Urinary bladder (tissue), 4 donors: ENCODE measurements around the gene MAEA. TPM values are rescaled to one million over a fixed set of nuclear protein-coding genes. Genes with fewer than 3 reads are reported as not detected.
"Not testable (repeated sequence)": the region's sequence is repeated elsewhere in the genome, so short reads cannot be mapped to it uniquely, and the experiment has no call there.

Experiments used
- DNase-seq: peaks from one replicate; pipeline ENCODE4 v3.0.0-alpha.2; 2015; ENCODE audit errors: extremely low spot score
- H3K27ac ChIP-seq: one replicate; pipeline ENCODE4 v1.5.1; 2013; ENCODE audit warnings: low read depth, mild to moderate bottlenecking, moderate library complexity
- H3K36me3 ChIP-seq: one replicate; pipeline ENCODE4 v1.6.1; 2013; ENCODE audit warnings: mild to moderate bottlenecking, moderate library complexity; ENCODE audit not compliant: insufficient read depth
- H3K4me1 ChIP-seq: one replicate; pipeline ENCODE4 v1.6.1; 2013; ENCODE audit warnings: mild to moderate bottlenecking, moderate library complexity; ENCODE audit not compliant: insufficient read depth
- H3K4me3 ChIP-seq: one replicate; pipeline ENCODE4 v1.5.1; 2013; ENCODE audit warnings: low read depth, low read length
- WGBS: extraction: QIAGEN DNeasy Blood & Tissue Kit; methylation state at CpG from one replicate; pipeline ENCODE4 v1.1.7; 2013; 5-methylcytosine and 5-hydroxymethylcytosine counted together
- polyA plus RNA-seq: library from polyadenylated mRNA; stranded (reverse); fragments of 200-250 nt; gene quantifications from one replicate; pipeline ENCODE4 v1.2.3, GENCODE V29; 2013
- total RNA-seq: library from RNA; depleted of rRNA; stranded (reverse); fragments of >200 nt; gene quantifications from one replicate; pipeline ENCODE4 v1.2.3, GENCODE V29; 2014
- donor health status: healthy with polysubstance abuse.
- donor health status: healthy.

MAEA gene
- total and polyA plus RNA-seq, 2 donors, result 25.6 to 69.9 TPM

DNA sequence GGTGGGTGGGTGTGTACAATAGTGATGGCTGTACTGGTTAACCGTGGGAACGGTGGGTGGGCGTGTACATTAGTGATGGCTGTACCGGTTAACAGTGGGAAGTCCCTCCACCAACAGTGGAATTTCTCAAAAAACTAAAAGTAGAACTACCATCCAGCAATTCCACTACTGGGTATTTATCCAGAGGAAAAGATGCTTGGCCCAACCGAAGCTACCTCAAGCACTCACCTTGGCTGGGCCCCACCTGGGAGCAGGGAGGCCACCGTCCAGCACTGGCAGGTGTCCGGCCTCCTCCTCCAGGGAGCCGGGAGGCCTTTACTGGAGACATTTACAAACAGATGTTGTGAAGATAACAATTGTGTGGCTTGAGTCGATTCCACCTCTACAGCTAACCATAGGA, 6.0 kb upstream of the MAEA start:
- no peak overlapping the region for H3K27ac ChIP-seq
- WGBS, result 85% methylated on average over 9 of the region's 9 CpGs
- H3K36me3 ChIP-seq, result no peaks in the 10 kb centered on the region
- H3K4me1 ChIP-seq, result no peaks in the 10 kb centered on the region
- no peak overlapping the region for H3K4me3 ChIP-seq
- DNase-seq, result no peak

DNA sequence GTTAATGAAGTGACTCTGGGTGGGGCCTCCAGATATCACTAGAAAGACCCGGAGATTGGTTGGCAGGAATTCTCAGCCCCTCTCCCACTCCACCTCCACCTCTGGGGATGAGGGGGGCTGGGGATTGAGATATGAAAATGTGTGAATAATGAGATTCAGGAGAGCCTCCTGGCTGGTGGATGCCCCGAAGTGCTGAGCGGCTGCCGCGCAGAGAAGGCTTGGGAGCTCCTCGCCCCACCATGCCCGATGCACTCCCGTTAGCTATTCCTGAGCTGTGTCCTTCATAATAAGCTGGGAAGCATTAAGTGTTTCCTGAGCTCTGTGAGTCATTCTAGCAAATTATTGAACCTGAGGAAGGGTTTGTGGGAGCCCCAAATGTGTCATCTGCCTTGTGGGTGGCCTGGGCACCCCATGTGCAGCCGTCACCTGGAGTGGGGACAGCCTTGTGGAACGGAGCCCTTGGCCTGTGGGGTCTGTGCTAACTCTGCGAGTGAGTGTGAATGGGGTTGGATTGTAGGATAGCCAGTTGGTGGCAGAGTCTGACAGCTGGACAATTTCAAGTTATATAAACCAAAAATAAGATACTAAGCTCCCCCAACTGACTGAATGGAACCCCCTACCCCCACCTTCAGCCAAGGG, 4.4 kb upstream of the MAEA start:
- Histone ChIP-seq H3K36me3 (no peaks in the 10 kb centered on the region), H3K4me1 (no peaks in the 10 kb centered on the region), H3K27ac (no peak overlapping the region), H3K4me3 (no peak overlapping the region)
- WGBS, result 73% methylated on average over 11 of the region's 11 CpGs
- DNase-seq, result no peak

DNA sequence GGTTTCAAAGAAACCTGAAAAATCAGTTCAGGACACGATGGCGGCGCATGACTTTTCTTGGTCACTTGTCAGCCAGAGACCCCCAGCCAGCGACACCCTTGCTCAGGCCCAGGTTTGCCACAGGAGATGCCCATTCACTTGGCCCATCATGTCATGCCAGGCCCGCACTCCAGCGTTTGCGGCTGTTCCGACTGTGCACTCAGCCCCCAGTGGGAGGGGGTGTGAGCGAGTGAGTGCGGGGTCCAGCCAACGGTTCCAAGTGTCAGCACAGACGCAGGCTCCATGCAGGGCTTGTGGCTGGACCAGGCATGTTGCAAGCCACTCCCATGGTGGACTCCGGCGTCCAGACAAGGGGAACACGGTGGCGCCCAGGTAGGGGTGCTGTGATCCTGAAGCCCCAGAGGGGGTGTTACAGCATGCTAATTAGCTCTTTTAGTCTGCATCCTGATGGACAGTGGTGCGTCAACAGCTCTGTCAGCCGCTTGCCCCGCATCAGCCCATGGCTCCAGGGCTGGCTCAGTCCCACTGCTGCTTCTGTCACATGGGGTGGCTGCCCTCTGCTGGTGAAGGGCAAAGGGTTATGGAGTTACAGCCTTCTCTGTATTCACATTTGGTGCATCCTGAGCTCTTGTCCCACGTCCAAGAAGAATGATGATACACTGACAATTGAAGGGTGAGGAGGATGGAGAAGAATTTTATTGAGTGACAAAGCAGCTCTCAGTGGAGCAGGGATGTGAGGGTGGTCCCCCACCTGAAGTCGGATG, 3.7 kb upstream of the MAEA start:
- WGBS, result 80% methylated on average over 21 of the region's 21 CpGs

DNA sequence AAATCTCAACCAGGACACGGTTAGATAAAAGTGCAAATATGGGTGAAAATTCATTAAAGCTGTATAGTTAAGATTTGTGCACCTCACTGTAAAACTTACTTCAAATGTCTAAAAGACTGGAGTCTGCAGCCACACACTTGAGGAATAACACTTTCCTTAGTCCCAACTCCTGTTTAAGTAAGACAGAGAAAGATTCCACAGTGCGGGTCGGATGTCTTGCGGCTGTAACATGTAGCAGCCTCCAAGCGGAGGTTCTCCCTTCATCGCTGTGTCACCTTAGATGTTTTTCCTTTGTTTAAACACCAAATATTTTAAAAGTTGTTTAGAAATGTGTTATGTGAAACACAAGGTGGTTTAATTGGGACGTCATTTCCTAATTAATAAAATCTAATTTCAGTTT, 905 bp upstream of the MAEA start:
- no peak for DNase-seq
- Histone ChIP-seq H3K4me1 (peaks cover 3% of the 10 kb centered on the region), H3K27ac (no peak overlapping the region), H3K4me3 (peak overlapping the region; percentile 98), H3K36me3 (no peaks in the 10 kb centered on the region)
- WGBS, result 46% methylated on average over 7 of the region's 7 CpGs

More for the DNA sequence above, 3.7 kb upstream of the MAEA start:
- Histone ChIP-seq H3K4me1 (peaks cover under 1% of the 10 kb centered on the region), H3K27ac (no peak overlapping the region), H3K4me3 (no peak overlapping the region), H3K36me3 (no peaks in the 10 kb centered on the region)
- no peak for DNase-seq

DNA sequence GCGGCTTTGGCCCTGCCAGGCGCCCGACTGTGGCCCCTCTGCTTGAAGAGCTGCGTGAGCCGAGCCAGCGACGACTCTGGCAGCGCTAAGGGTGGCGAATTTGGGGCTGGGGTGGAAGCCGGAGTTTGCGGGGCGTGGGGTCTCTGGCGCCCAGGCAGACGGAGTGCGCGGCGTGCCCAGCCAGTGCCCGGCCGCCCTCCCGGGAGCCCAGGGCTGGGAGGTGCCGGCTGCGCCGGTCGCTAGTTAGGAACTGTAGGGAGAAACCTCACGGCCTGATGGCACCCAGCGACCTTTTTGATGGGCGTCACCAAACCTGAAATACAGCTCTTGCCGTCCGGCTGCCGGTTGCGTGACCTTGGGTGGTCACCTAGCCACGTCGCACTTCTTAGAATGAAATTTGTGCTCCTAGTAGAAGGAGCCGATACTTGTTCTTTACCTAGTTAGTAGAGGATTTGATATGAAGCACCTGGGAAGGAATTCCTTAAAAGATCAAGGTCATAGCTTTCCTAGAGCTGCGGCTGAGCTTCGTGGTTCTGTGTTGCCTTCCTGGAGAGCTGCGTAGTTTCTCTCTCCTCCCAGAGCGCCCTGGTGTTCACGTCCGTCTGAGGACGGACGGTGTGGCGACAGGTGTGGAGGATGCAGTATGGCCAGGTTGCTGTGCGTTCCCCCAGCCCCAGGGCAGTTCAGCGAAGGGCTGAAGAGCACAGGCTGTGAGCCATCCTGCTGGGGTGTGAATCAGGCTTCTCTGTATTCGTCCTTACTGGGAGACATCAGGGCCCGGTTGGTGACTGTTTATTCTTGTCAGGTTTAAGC, 680 bp downstream of the MAEA start:
- Histone ChIP-seq H3K36me3 (no peaks in the 10 kb centered on the region), H3K4me1 (peaks cover 3% of the 10 kb centered on the region), H3K27ac (peak overlapping the region; percentile 85), H3K4me3 (peak overlapping the region; percentile 98)
- DNase-seq, result no peak
- whole genome bisulfite sequencing, result under 1% methylated on average over 47 of the region's 47 CpGs

DNA sequence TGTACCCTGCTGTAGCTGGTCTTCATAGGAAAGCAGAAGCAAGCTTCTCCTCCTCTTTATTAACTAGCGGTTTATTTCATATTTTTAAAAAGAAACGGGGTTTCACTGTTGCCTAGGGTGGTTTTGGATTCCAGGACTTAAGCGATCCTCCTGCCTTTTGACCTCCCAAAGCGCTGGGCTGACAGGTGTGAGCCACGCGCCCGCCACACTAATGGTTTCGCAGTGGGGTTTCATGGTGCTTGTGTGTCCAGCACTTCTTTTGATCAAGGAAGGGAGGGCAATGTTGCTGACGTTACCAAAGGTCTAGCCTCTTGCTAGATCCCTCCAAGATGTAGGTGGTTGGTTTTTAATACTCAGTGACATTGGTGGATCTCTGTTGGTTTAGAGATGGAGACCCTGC, 1.4 kb downstream of the MAEA start:
- Histone ChIP-seq H3K4me1 (peaks cover 3% of the 10 kb centered on the region), H3K4me3 (peak overlapping the region; percentile 98), H3K27ac (no peak overlapping the region), H3K36me3 (no peaks in the 10 kb centered on the region)
- WGBS, result 67% methylated on average over 9 of the region's 9 CpGs
- no peak for DNase-seq

DNA sequence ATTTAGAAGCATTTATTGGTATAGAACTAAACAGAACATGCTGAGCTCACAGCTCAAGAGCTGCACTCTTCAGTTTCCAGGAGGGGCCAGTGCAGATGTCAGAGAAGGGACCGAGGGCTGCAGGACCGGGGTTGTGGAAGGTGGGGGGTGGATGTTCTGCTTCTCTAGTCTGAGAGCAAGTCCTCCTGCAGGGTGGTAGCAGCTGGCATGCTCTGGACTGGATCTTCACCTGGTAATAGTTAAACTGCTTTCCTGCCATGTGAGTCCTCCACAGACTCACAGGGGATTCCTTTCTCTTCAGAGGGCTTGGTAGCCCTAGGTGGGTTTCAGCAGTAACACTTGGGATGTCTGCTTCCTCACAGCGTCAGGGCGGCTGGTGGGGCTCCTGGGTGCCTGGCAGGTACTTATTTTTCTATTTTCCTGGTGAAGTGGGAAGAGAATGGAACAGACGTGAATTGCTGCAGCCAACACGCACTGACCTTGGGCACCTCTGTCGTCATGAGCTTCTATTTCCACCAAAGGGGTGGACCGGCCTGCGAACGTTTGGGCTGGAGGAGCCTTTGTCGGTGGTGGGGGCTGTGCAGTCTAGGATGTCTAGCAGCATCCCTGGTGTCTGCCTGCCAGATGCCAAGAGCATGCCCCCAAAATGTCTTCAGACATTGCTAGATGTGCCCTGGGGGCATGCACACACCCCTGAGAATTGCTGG, 2.5 kb downstream of the MAEA start:
- no peak for DNase-seq
- Histone ChIP-seq H3K36me3 (no peaks in the 10 kb centered on the region), H3K4me1 (peaks cover 3% of the 10 kb centered on the region), H3K27ac (no peak overlapping the region), H3K4me3 (no peak overlapping the region)
- WGBS, result 71% methylated on average over 11 of the region's 11 CpGs

DNA sequence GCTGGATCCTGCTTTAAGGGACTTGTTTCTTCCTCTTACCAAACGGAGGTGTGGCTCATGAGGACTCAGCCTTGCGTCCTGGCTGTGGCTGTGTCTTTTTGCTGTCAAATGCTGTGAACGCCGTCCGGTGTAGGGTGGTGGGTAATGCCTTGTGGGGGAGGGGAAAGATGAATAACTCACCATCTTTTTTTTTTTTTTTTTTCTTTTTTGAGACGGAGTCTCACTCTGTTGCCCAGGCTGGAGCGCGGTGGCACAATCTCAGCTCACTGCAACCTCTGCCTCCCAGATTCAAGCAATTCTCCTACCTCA, 3.0 kb downstream of the MAEA start:
- H3K4me3 ChIP-seq, H3K27ac ChIP-seq, DNase-seq, H3K4me1 ChIP-seq, H3K36me3 ChIP-seq: not testable (repeated sequence)
- 84% methylated on average over 8 of the region's 8 CpGs for WGBS

DNA sequence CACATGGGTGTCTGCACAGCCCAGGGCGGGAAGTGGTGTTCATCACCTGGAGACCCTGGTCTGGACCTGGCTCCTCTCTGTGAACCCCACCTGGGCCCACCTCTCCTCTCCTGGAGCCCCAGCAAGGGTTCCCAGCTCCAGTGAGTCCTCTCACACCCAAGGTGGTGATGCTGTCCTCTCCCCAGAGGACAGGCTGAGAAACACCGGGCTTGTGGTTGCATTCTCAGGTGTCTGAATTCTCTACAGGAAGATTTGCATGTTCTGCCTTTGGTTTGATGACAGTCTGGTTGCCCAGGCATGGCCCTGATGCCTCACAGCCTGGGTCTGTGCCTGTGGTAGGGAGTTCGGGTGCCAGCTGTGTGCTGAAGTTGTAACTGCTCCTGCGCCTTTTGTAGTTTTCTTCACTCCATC, 3.8 kb downstream of the MAEA start:
- Histone ChIP-seq H3K27ac (no peak overlapping the region), H3K4me1 (peaks cover 3% of the 10 kb centered on the region)
- WGBS, result 87% methylated on average over 4 of the region's 4 CpGs

DNA sequence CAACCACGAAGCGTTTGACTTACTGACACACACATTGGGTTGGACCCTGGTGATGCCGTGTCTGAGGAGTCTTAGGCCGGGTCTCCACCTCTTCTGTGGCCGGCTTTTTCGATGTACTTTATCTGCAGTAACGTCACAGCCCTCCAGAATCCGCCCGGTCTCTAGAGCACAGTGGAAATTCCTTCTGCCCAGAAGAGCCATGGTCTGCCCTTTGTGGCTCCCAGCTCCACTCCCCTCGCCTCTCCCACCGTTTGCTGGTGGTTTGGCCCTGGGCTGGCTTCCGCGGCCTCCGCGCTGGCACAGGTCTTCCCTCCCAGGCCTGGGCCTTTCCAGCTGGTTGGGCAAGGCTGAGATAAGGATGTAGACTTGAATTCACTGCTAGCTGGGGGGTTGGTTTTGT, 4.3 kb downstream of the MAEA start:
- WGBS, result 74% methylated on average over 15 of the region's 15 CpGs
- H3K36me3 ChIP-seq, result peaks cover 2% of the 10 kb centered on the region
- no peak for DNase-seq
- H3K4me1 ChIP-seq, result peaks cover 3% of the 10 kb centered on the region
- no peak overlapping the region for H3K27ac ChIP-seq
- no peak overlapping the region for H3K4me3 ChIP-seq

More for the DNA sequence above, 3.8 kb downstream of the MAEA start:
- Histone ChIP-seq H3K4me3 (no peak overlapping the region), H3K36me3 (peaks cover 2% of the 10 kb centered on the region)
- DNase-seq, result no peak

DNA sequence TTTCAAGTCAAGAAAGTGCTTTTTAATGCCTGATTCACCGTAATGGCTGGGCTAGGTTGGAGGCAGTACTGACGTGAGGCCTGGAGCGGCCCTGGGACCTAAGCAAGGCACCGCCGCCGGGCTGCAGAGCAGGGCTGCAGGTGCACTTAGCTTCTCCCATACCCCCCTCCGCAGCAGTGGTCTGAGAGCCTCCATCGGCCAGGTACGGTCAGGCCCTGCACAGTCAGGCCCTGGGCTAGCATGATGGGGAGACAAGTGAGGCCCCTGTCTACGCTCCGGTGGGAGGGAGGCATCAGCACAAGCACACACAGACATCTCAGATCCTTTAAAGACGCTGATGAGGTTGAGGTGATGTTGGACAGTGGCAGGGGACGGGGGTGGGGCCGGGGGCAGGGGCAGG, 4.7 kb downstream of the MAEA start:
- no peak for DNase-seq
- Histone ChIP-seq H3K4me3 (no peak overlapping the region), H3K27ac (no peak overlapping the region), H3K4me1 (peaks cover 3% of the 10 kb centered on the region), H3K36me3 (peaks cover 2% of the 10 kb centered on the region)
- 87% methylated on average over 14 of the region's 14 CpGs for WGBS

DNA sequence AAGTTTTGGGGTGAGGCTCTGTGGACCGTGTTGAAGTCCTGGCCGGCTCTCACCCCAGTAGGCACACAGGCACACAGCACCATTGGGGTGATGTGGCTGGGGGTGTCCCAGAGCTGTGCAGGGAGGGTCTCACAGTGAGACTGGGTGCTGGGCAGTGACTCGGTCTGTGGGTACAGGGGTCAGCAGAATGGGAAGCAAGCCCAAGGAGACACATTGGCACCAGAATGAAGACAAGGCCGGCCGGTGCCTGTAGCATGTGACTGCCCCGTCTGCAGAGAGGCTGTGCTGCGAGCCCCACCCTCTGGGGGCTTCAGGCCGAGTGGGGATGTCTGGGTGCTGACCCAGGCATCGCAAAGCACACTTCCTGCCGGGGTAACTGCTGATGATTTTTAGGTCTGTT, 5.2 kb downstream of the MAEA start:
- WGBS, result 46% methylated on average over 10 of the region's 10 CpGs
- Histone ChIP-seq H3K27ac (no peak overlapping the region), H3K4me3 (no peak overlapping the region), H3K36me3 (peaks cover 2% of the 10 kb centered on the region), H3K4me1 (peaks cover 3% of the 10 kb centered on the region)
- DNase-seq, result no peak

DNA sequence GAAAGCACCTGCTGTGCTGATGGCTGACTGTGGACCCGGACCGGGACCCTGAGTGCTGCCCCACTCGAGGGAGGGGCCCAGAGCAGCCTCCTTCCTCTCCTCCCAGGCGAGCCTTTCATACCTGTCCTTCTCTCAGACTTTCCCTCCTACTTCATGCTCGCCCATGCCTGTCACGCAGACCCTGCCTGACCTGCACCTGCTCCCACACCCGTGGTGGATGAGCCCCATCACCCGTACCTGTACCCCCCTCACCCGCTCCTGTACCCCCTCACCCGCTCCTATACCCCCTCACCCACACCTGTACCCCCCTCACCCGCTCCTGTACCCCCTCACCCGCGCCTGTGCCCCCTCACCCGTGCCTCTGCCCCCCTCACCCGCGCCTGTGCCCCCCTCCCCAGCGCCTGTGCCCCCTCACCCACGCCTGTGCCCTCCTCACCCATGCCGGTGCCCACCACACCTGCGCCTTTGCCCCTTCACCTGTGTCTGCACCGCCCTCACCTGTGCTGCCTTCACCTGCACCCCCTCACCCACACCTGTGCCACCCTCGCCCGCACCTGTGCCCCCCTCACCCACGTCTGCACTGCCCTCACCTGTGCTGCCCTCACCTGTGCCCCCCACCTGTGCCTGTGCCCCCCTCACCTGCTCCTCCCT, 5.8 kb downstream of the MAEA start:
- Histone ChIP-seq H3K36me3 (peaks cover 4% of the 10 kb centered on the region), H3K4me3 (no peak overlapping the region), H3K4me1 (peaks cover 3% of the 10 kb centered on the region), H3K27ac (no peak overlapping the region)
- 88% methylated on average over 24 of the region's 24 CpGs for WGBS
- no peak for DNase-seq
